Measurements from ENCODE around the gene ASIC3. TPM values are rescaled to one million over a fixed set of nuclear protein-coding genes. Genes with fewer than 3 reads are reported as not detected.

Gene ASIC3
- polyA plus RNA-seq, 3 donors = 2.0 TPM; not detected in 2

DNA sequence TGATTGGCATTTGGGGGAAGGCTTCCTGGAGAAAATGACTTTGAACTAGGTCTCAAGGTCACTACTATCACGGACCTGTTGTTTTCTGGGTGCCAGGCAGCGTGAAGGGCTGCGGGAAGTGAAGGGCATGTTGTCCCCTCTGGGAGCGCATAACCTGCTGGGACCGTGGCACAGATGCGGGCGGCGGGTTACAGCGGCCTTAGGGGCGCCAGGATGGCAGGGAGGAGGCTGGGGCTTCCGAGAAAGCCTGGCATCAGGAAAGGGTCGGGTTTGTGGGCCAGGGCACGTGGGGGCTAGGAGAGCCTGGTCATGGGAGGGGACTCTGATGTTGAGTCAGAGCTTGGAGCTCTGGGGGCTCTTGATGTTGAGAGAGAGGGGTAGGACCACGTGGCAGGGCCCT lies 17.2 kb downstream of the ASIC3 start:
- no peak overlapping the region for H3K4me3 ChIP-seq (replicated peaks in 1 of 3; ENCODE audit: low read depth in 2 of 3, low read length in 3 of 3)
- peaks cover 19% of the 10 kb centered on the region for H3K79me2 ChIP-seq (ENCODE audit: insufficient read depth, low read length)
- H3K27me3 ChIP-seq (ENCODE audit: control insufficient read depth in 2 of 2, insufficient read depth in 2 of 2, low read length in 2 of 2) = no peaks in the 10 kb centered on the region
- Mint-ChIP-seq H3K4me3 (no peak overlapping the region), H3K9me3 (peaks cover 0 to 3% (median 0%) of the 10 kb centered on the region in 7 donors), H3K27ac (peak overlapping the region in 2 of 7 donors; percentile 8 to 45), H3K36me3 (peaks cover 50 to 79% of the 10 kb centered on the region in 2 donors), H3K4me1 (peaks cover 11% of the 10 kb centered on the region), H3K27me3 (ENCODE audit: low read depth in 3 of 3) (no peaks in the 10 kb centered on the region)
- no peak for DNase-seq
- TF ChIP-seq, protein P1, sequence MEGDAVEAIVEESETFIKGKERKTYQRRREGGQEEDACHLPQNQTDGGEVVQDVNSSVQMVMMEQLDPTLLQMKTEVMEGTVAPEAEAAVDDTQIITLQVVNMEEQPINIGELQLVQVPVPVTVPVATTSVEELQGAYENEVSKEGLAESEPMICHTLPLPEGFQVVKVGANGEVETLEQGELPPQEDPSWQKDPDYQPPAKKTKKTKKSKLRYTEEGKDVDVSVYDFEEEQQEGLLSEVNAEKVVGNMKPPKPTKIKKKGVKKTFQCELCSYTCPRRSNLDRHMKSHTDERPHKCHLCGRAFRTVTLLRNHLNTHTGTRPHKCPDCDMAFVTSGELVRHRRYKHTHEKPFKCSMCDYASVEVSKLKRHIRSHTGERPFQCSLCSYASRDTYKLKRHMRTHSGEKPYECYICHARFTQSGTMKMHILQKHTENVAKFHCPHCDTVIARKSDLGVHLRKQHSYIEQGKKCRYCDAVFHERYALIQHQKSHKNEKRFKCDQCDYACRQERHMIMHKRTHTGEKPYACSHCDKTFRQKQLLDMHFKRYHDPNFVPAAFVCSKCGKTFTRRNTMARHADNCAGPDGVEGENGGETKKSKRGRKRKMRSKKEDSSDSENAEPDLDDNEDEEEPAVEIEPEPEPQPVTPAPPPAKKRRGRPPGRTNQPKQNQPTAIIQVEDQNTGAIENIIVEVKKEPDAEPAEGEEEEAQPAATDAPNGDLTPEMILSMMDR (IDR thresholded peaks at IDR 0.05) = no peak
- H3K27ac ChIP-seq (ENCODE audit: low read depth in 1 of 2, low read length in 2 of 2) = peak overlapping the region in 1 of 2 donors; percentile 14
- no peak overlapping the region for H3K9ac ChIP-seq (ENCODE audit: insufficient read depth, low read length, poor library complexity, severe bottlenecking)
- H4K20me1 ChIP-seq (ENCODE audit: insufficient read depth, low read length) = peaks cover 78% of the 10 kb centered on the region
- no peak overlapping the region for H2AFZ ChIP-seq (ENCODE audit: insufficient read depth, low read depth, low read length, poor library complexity, severe bottlenecking)
- H3K4me1 ChIP-seq (ENCODE audit: control insufficient read depth in 1 of 2, insufficient read depth in 2 of 2, low read length in 2 of 2) = peaks cover 7 to 9% of the 10 kb centered on the region in 2 donors
- intact Hi-C loops (cut with micrococcal nuclease) = no loop called here
- WGBS (ENCODE audit: insufficient coverage) = 99% methylated on average over 11 of the region's 14 CpGs
- no peaks in the 10 kb centered on the region for H3K9me3 ChIP-seq (replicated peaks in 1 of 2; ENCODE audit: control insufficient read depth in 1 of 2, insufficient read depth in 1 of 2, low read length in 2 of 2)
- no peak overlapping the region for H3K4me2 ChIP-seq (replicated peaks; ENCODE audit: extremely low read depth, low read length, poor library complexity, severe bottlenecking)
- peaks cover 71 to 86% of the 10 kb centered on the region in 2 donors for H3K36me3 ChIP-seq (replicated peaks in 1 of 2; ENCODE audit: control insufficient read depth in 1 of 2, insufficient read depth in 2 of 2, low read length in 2 of 2)

DNA sequence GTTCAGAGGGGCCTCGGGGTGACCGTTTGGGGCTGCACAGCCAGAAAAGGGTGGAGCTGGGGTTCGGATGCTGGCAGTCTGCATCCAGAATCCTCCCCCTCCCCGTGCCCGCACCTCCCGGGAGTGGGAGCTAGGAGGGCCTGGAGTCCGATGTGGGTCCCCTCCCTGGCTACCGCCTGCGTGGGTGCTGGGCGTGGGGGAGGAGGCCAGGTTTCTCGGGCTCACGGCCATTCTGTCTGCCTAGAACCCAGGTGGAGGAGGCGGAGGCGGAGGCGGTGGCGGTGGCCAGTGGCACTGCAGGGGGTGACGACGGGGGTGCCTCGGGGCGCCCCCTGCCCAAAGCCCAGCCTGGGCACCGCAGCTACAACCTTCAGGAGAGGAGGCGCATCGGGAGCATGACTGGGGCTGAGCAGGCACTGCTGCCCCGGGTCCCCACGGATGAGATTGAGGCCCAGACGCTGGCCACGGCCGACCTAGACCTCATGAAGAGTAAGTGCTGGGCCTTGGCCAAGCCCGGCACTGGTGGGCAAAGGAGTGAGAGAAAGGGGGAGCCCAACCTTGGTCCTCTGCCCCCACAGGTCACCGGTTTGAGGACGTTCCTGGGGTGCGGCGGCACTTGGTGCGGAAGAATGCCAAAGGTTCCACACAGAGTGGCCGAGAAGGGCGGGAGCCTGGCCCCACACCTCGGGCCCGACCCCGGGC lies 18.1 kb downstream of the ASIC3 start:
- H3K4me3 Mint-ChIP-seq = no peak overlapping the region

More for the DNA sequence above, 18.1 kb downstream of the ASIC3 start:
- TF ChIP-seq, protein P1 (IDR thresholded peaks at IDR 0.05) = no peak
- H3K27me3 Mint-ChIP-seq (ENCODE audit: low read depth in 3 of 3) = no peaks in the 10 kb centered on the region
- H4K20me1 ChIP-seq (ENCODE audit: insufficient read depth, low read length) = peaks cover 69% of the 10 kb centered on the region
- H3K36me3 ChIP-seq (replicated peaks in 1 of 2; ENCODE audit: control insufficient read depth in 1 of 2, insufficient read depth in 2 of 2, low read length in 2 of 2) = peaks cover 78 to 95% of the 10 kb centered on the region in 2 donors
- H3K27ac Mint-ChIP-seq = no peak overlapping the region
- intact Hi-C loops (cut with micrococcal nuclease) = no loop called here
- H3K27me3 ChIP-seq (ENCODE audit: control insufficient read depth in 2 of 2, insufficient read depth in 2 of 2, low read length in 2 of 2) = no peaks in the 10 kb centered on the region
- peaks cover 10% of the 10 kb centered on the region for H3K79me2 ChIP-seq (ENCODE audit: insufficient read depth, low read length)
- H2AFZ ChIP-seq (ENCODE audit: insufficient read depth, low read depth, low read length, poor library complexity, severe bottlenecking) = no peak overlapping the region
- H3K27ac ChIP-seq (ENCODE audit: low read depth in 1 of 2, low read length in 2 of 2) = no peak overlapping the region
- H3K4me1 Mint-ChIP-seq = peaks cover 3% of the 10 kb centered on the region
- 98% methylated on average over 34 of the region's 39 CpGs for WGBS (ENCODE audit: insufficient coverage)
- H3K9me3 Mint-ChIP-seq = peaks cover 0 to 3% (median 0%) of the 10 kb centered on the region in 7 donors
- no peaks in the 10 kb centered on the region for H3K9me3 ChIP-seq (replicated peaks in 1 of 2; ENCODE audit: control insufficient read depth in 1 of 2, insufficient read depth in 1 of 2, low read length in 2 of 2)
- H3K9ac ChIP-seq (ENCODE audit: insufficient read depth, low read length, poor library complexity, severe bottlenecking) = no peak overlapping the region
- H3K4me3 ChIP-seq (replicated peaks in 1 of 3; ENCODE audit: low read depth in 2 of 3, low read length in 3 of 3) = no peak overlapping the region
- DNase-seq = no peak
- H3K4me2 ChIP-seq (replicated peaks; ENCODE audit: extremely low read depth, low read length, poor library complexity, severe bottlenecking) = no peak overlapping the region
- peaks cover 57 to 88% of the 10 kb centered on the region in 2 donors for H3K36me3 Mint-ChIP-seq
- H3K4me1 ChIP-seq (ENCODE audit: control insufficient read depth in 1 of 2, insufficient read depth in 2 of 2, low read length in 2 of 2) = no peaks in the 10 kb centered on the region
